Mammary epithelial cell (primary cell): ENCODE data around the gene DDX5.

Source experiments
- CTCF ChIP-seq, 2 donors: IDR thresholded peaks in 1 of 2; conservative IDR thresholded peaks in 1 of 2; 2 replicates each; pipeline ENCODE4 v1.5.1; 2011 to 2012; ENCODE audit warnings: inconsistent platforms in 2 of 2, low read length in 2 of 2, mild to moderate bottlenecking in 2 of 2, control low read depth in 1 of 2, low read depth in 1 of 2; ENCODE audit not compliant: insufficient read depth in 1 of 2; ENCODE audit errors: extremely low read depth in 1 of 2
- EZH2 ChIP-seq: IDR thresholded peaks from 2 replicates; pipeline ENCODE4 v1.6.1; 2012; ENCODE audit warnings: low read length, inconsistent platforms, borderline replicate concordance

- TF ChIP-seq EZH2 (no peak), CTCF (conservative IDR thresholded peaks at IDR 0.05 in 1 of 2, IDR thresholded peaks at IDR 0.05 in 1 of 2; ENCODE audit: extremely low read depth in 1 of 2, insufficient read depth in 1 of 2, low read depth in 1 of 2, low read length in 2 of 2) (no peak)
Observed at GRCh38 chr17:64551461-64551860, 45.4 kb upstream of the DDX5 start.
